Kidney (tissue), 14 donors: Measurements from ENCODE around the gene COX7A2. TPM values are rescaled to one million over a fixed set of nuclear protein-coding genes. Genes with fewer than 3 reads are reported as not detected.

Experiments used
- DNase-seq, 5 donors: peaks; one replicate each; pipeline ENCODE4 v3.0.0-alpha.2; 2013 to 2020
- FAIRE-seq: peaks from 2 replicates; lab custom pipeline; 2012; peaks lifted over from hg19 to GRCh38; lab: Jason Lieb, UNC
- H3K27ac ChIP-seq, 2 donors: one replicate each; pipeline ENCODE4 v1.7.0; 2013; ENCODE audit warnings: low read depth in 2 of 2, low read length in 2 of 2, inconsistent platforms in 1 of 2
- H3K27me3 ChIP-seq: one replicate; pipeline ENCODE4 v1.7.1; 2013; ENCODE audit warnings: low read length, inconsistent platforms; ENCODE audit not compliant: control insufficient read depth, insufficient read depth
- H3K36me3 ChIP-seq, 3 donors: one replicate each; pipeline versions ENCODE4 v1.7.0 to v1.7.1; 2013; ENCODE audit warnings: low read length in 3 of 3, control low read depth in 1 of 3, inconsistent platforms in 1 of 3; ENCODE audit not compliant: insufficient read depth in 3 of 3, control insufficient read depth in 2 of 3
- H3K4me1 ChIP-seq, 3 donors: one replicate each; pipeline versions ENCODE4 v1.7.0 to v1.7.1; 2013; ENCODE audit warnings: low read length in 3 of 3, inconsistent platforms in 1 of 3, low read depth in 1 of 3; ENCODE audit not compliant: control insufficient read depth in 2 of 3, insufficient read depth in 2 of 3
- H3K4me3 ChIP-seq, 3 donors: one replicate each; pipeline versions ENCODE4 v1.7.0 to v1.8.1; 2013; ENCODE audit warnings: low read length in 3 of 3, control low read depth in 1 of 3, inconsistent platforms in 1 of 3
- H3K9ac ChIP-seq, 3 donors: one replicate each; pipeline versions ENCODE4 v1.7.0 to v1.7.1; 2013; ENCODE audit warnings: low read length in 3 of 3, control low read depth in 1 of 3, inconsistent platforms in 1 of 3
- H3K9me3 ChIP-seq, 3 donors: one replicate each; pipeline versions ENCODE4 v1.7.0 to v1.7.1; 2013; ENCODE audit warnings: low read length in 3 of 3, control low read depth in 1 of 3, inconsistent platforms in 1 of 3; ENCODE audit not compliant: control insufficient read depth in 2 of 3, insufficient read depth in 1 of 3
- CTCF ChIP-seq: IDR thresholded peaks from 3 replicates; pipeline ENCODE4 v1.5.1; 2012; ENCODE audit warnings: mild to moderate bottlenecking, moderate library complexity, borderline replicate concordance; ENCODE audit not compliant: insufficient read depth; ENCODE audit errors: extremely low read depth
- intact Hi-C: fragments of 100-400 bp; cut with DNase I; formaldehyde crosslinking; loops from one replicate; pipeline ENCODE4 v1.11.1; 2022
- polyA plus RNA-seq: library from polyadenylated mRNA; stranded (reverse); fragments of 350-450 nt; fragmentation: Illumina TruSeq; extraction: RNeasy Lipid Tissue Mini Kit (QIAGEN cat#74804); gene quantifications from one replicate; pipeline ENCODE4 v1.2.3, GENCODE V29; 2014; ENCODE audit warnings: low read depth, low replicate concordance; ENCODE audit not compliant: insufficient read depth
- total RNA-seq: library from RNA; stranded (reverse); fragmentation: NEBNext Ultra II Directional; extraction: Animal tissue kit (Norgen Biotek cat#: 25700); gene quantifications from one replicate; pipeline ENCODE4 v1.2.1, GENCODE V29; 2021
- donor health status: control.
- donor health status: control.
- donor health status: control.
- donor health status: control.
- donor health status: control.
- donor health status: DM: yes; HTN: yes; CAD: no.
- donor health status: Normal renal cell carcinoma (clear cell type).

Gene COX7A2
- total and polyA plus RNA-seq, 2 donors from 2014 or later = 315 to 812 TPM

- H3K4me1 ChIP-seq = no peaks in the 10 kb centered on the region
- peak; percentile 79 for FAIRE-seq
- H3K9me3 ChIP-seq = no peaks in the 10 kb centered on the region
- H3K36me3 ChIP-seq = no peaks in the 10 kb centered on the region
- no peak overlapping the region for H3K27ac ChIP-seq
- H3K4me3 ChIP-seq = no peak overlapping the region
- no peak for TF ChIP-seq CTCF
- no peak overlapping the region for H3K9ac ChIP-seq
- no peaks in the 10 kb centered on the region for H3K27me3 ChIP-seq
- no peak for DNase-seq
- intact Hi-C loops = no loop called here
Observed at GRCh38 chr6:75291744-75292143, 48.1 kb upstream of the COX7A2 start.

- FAIRE-seq (no peak), DNase-seq (no peak)
- no peaks in the 10 kb centered on the region for H3K27me3 ChIP-seq
- no peaks in the 10 kb centered on the region for H3K36me3 ChIP-seq
- H3K9me3 ChIP-seq = no peaks in the 10 kb centered on the region
- H3K4me3 ChIP-seq = no peak overlapping the region
- intact Hi-C loops = no loop called here
- H3K27ac ChIP-seq = no peak overlapping the region
- no peak for TF ChIP-seq CTCF
- H3K4me1 ChIP-seq = no peaks in the 10 kb centered on the region
- H3K9ac ChIP-seq = no peak overlapping the region
Observed at GRCh38 chr6:75291331-75291730, 47.7 kb upstream of the COX7A2 start.

DNA sequence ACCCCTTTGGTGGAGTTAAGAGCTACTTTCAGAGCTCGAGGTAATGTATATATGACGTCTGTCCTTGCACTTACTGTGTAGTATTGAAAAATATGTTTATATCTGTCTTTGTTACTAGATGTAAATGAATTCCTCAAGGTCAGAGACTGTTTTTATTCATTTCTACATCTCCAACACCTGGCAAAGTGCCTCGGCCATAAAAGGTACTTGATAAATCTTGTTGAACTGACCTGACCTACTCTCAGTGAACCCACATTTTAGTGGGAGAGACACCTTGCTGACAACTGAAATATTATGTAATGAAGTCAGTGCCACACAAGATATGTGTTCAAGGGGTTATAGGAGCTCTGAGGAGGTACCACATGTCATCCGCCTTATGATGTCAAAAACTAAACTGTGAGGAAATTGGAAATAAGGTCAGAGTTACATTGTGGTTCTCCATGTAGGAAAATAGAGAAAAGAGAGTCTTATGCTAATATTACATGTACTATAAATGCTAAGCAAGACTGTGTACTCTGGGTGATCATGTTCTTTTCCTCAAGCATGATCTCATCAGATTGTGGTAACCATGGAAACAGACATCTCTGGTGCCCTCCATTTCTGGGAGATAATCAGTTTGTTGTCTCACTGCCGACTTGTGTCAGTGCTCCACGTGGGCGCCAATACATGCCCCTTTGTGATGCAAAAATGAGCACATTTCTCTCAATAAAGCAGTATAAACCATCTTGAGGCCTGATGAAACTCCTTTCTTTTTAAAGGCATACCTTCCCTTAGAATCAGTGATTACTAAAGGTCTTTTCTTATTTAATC, 46.7 kb upstream of the COX7A2 start:
- DNase-seq (no peak), FAIRE-seq (no peak)
- TF ChIP-seq CTCF = no peak
- Histone ChIP-seq H3K9ac (no peak overlapping the region), H3K4me1 (no peaks in the 10 kb centered on the region), H3K27me3 (no peaks in the 10 kb centered on the region), H3K36me3 (no peaks in the 10 kb centered on the region), H3K9me3 (no peaks in the 10 kb centered on the region), H3K27ac (no peak overlapping the region), H3K4me3 (no peak overlapping the region)
- intact Hi-C loops = no loop called here
